GM21576 (cell line): ENCODE results near the gene THUMPD1.
"Not testable (repeated sequence)": the region's sequence is repeated elsewhere in the genome, so short reads cannot be mapped to it uniquely, and the experiment has no call there.

Experiments
- ATAC-seq: cut with Tn5 transposase; IDR thresholded peaks from one replicate; pipeline ENCODE4 v1.9.1; 2021; ENCODE audit warnings: mild to moderate bottlenecking, moderate library complexity; ENCODE audit not compliant: unreplicated experiment

THUMPD1 gene

DNA sequence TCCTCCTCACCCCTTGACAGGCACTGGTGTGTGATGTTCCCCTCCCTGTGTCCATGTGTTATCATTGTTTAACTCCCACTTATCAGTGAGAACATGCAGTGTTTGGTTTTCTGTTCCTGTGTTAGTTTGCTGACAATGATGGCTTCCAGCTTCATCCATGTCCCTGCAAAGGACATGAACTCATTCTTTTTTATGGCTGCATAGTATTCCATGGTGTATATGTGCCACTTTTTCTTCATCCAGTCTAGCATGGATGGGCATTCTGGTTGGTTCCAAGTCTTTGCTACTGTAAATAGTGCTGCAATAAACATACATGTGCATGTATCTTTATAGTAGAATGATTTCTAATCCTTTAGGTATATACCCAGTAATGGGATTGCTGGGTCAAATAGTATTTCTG, 39.9 kb downstream of the THUMPD1 start:
- not testable (repeated sequence) for ATAC-seq

DNA sequence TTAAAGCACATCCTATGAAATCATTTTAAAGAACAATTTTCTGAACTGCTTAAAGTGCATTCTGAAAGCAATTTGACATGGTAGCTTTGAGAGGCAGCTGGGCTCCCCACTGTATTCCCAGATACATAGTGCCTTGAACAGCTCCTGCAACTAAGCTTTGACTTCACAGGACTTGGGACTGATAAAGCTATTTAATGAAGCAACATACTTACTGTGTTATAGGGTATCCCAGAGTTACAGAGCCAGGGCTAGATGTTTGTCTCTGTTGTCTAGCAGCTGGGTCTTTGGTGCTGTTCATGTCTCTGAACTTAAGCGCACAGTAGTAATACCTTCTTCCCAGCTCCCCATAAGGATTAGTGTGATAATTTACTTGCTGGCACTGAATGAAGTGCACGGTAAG, 45.0 kb downstream of the THUMPD1 start:
- ATAC-seq, result no peak

DNA sequence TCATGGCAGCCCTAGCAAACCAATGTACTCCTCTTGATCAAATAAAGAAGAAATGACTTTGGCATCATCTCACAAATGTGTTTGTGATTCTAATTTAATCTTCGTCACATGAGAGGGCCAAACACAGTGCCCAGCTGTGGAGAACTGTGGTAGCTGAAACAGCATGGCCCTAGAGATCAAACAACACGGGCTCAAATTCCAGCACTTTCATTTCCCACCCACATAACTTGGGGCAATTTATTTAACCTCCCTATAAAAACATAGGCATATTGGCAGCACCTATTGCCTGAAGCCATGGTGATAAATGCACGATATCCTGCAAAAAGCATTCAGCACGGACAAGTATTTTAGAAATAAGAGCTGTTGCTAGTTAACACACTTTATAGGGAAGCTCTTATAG, 46.6 kb downstream of the THUMPD1 start:
- no peak for ATAC-seq

DNA sequence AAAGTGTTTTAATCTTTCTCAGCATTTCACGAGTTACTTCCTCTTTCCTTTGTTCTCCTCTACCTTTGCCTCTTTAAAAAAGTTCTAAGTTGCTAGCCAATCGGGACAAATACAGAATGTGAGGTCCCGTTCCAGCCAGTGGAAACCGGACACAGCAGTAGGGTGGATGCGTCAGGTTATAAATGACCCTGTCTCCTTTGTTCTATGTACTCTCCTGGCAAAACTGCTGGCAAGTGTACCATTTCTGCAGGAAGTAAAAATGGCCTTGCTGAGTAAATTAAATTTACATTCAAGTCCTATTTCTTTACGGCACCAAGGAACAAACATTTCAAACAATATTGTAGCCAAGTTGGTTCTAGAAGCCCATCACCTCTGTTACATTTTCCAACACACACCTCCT, 47.5 kb downstream of the THUMPD1 start:
- not testable (repeated sequence) for ATAC-seq

DNA sequence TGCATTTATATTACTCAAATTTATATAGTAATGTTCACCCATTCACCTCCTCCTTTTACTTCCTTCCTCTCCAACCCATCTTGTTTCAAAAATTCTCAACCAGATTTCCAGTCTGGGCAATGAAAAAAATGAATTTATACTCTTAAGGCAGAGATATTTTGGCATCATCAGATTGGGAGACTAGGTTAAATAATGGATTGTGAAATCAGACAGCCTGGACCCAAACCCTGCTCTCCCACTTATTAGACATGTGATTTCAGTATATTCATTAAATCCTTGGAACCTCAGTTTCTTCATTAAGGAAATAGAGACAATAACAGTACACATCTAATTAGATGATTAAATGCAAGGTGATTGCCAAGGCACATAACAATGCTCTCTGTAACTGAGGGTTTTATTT, 52.0 kb downstream of the THUMPD1 start:
- no peak for ATAC-seq

DNA sequence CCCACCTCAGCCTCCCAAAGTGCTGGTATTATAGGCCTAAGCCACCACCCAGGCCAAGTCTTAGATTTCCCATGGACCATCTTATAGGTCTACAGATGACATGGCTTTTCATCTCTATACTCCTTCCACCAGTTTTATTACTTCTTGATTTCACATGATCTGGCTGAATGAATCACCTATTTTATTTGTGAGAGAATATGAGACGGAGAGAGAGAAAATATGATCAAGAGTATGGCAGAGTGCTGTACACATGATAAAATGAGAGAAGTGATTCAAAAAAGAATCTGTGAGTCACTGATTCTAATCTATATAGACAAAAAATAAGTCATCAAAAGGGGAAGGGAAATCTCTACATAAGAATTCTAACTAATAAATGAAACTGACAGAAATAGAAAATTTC, 57.8 kb downstream of the THUMPD1 start:
- no peak for ATAC-seq
